T47D (cell line): ENCODE results near the gene JMJD1C.

Experiments used
- DNase-seq, 2 experiments: peaks; one replicate each; pipeline versions ENCODE4 v3.0.0 to v3.0.0-alpha.2; 2011 to 2012; ENCODE audit warnings: low read depth in 1 of 2, low spot score in 1 of 2
- JUND ChIP-seq: IDR thresholded peaks from 2 replicates; pipeline ENCODE4 v1.6.1; 2012; ENCODE audit warnings: low read depth
- in situ Hi-C: cut with HindIII; loops from 2 replicates; pipeline ENCODE4 v1.10.0; 2016; ENCODE audit warnings: low sequenced_read_pairs, low pct_unique_long_range_greater_than_20kb

The JMJD1C gene

DNA sequence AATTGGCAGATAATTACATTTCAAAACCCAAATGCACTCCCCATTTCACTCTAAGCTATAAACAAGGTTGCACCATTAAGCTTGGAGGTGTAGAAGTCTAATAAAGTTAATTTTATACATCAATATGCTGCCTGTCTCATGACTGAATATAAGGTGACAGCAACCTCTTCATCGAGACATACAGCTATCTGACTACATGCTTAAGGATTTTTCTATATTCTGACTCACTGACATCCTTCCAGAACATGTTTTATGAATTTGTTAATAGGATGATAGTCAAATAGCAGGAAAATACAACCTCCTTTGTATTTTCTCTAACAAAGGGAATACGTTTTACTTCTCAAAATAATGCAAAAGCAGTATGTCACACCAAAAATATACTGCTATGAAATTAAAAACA, 256.1 kb downstream of the JMJD1C start:
- no peak for DNase-seq
- no peak for TF ChIP-seq JUND
- in situ Hi-C loops = no loop called here

GRCh38 chr10:63208986-63209385, 256.8 kb downstream of the JMJD1C start:
- in situ Hi-C loops = no loop called here
- DNase-seq = no peak
- no peak for TF ChIP-seq JUND

GRCh38 chr10:63206997-63207811, 258.6 kb downstream of the JMJD1C start:
- in situ Hi-C loops = no loop called here
- no peak for DNase-seq
- TF ChIP-seq JUND = no peak

GRCh38 chr10:63206576-63206975, 259.2 kb downstream of the JMJD1C start:
- in situ Hi-C loops = no loop called here

DNA sequence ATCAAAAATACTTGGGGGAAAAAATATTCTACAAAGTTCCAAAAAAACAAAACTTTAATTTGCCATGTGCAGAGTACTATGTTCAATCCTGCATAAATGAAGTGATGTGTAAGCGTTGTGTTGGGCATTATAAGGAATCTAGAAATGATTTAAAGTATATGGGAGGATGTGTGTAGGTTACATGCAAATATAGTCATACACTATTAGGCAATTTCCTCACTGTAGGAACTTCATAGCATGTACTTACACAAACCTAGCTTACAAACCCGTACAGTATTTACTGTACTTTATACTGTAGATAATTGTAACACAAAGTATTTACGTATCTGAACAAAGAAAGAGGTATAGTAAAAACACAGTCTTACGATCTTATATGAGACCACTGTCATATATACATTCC, 260.4 kb downstream of the JMJD1C start:
- TF ChIP-seq JUND = no peak
- in situ Hi-C loops = no loop called here
- no peak for DNase-seq

More at GRCh38 chr10:63206576-63206975, 259.2 kb downstream of the JMJD1C start:
- TF ChIP-seq JUND = no peak
- DNase-seq = no peak

DNA sequence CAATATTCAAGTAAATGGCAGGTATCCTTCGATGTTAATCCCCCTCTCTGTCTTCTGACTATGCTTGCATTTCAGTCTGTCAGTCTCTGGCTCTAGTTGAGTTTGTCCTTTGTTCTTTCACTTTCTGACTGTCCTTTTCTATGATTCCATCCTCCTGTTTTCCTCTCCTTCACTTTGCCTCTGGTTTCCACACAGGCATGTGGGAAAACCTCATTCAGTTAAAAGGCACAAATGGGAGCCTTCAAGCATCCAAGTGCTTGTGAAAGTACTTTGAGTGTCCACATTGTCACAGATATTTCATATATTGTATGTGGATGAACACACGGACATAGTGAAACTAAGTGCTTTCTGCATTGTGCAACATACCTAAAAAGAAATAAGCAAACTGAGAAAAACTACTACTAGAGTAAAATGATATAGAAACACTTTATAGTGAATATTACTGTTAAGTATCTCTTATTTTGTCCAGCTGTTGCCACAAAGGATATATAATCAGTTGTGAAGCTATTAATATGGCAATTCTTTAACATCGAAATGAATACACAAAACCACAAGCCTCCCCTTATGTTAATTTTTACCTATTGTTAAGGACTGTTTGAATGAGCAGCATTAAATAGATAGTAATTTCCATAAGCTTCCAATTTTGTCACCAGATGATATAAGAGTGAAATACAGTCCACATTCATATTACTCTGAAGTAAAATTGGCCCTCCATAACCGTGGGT, 260.9 kb downstream of the JMJD1C start:
- no peak for DNase-seq
- no peak for TF ChIP-seq JUND
- in situ Hi-C loops = no loop called here

DNA sequence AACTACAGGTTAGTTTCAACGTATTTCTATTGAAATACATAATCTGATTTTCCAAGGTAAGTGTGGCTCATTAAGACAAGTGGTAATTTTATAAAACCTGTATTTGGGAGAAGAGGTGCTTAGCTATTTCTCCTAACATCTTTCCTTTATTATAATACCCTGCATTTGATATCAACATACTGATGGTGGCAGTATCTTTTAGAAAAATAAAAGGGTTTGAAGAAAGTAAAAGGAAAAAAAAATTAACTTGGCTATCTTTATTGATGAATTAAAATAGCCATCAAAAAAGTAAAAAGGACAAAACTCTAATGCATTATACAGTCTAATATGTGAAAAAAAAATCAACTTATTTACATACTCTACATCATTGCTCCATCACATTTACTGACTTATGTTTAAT, 264.7 kb downstream of the JMJD1C start:
- in situ Hi-C loops = no loop called here
- DNase-seq = no peak
- no peak for TF ChIP-seq JUND

- DNase-seq = no peak
- no peak for TF ChIP-seq JUND
- in situ Hi-C loops = no loop called here
Observed at GRCh38 chr10:63200431-63200830, 265.3 kb downstream of the JMJD1C start.

- DNase-seq = no peak
- in situ Hi-C loops = no loop called here
- no peak for TF ChIP-seq JUND
Observed at GRCh38 chr10:63199716-63200115, 266.1 kb downstream of the JMJD1C start.

- TF ChIP-seq JUND = no peak
- no peak for DNase-seq
- in situ Hi-C loops = no loop called here
Observed at GRCh38 chr10:63197344-63198092, 268.3 kb downstream of the JMJD1C start.

GRCh38 chr10:63192826-63193225, 273.0 kb downstream of the JMJD1C start:
- DNase-seq = no peak
- in situ Hi-C loops = no loop called here
- TF ChIP-seq JUND = no peak

- no peak for TF ChIP-seq JUND
- no peak for DNase-seq
- in situ Hi-C loops = no loop called here
Observed at GRCh38 chr10:63175534-63175933, 290.2 kb downstream of the JMJD1C start.
